ENCODE results near the gene PHF13.

DNA sequence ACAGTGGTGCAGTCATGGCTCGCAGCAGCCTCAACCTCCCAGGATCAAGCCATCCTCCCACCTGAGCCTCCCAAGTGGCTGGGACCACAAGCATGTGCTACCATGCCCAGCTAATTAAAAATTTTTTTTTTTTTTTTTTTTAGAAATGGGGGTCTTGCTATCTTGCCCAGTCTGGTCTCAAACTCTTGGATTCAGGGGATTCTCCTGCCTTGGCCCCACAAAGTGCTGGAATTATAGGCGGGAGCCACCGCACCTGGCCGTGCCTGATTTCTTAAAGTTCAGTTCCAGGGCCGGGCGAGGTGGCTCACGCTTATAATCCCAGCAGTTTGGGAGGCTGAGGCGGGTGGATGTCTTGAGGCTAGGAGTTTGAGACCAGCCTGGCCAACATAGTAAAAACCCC is 17.5 kb downstream of the PHF13 start:
- TF ChIP-seq CTCF (IDR thresholded peaks at IDR 0.05; ENCODE audit: low read depth, low read length, missing input control) = no peak
- TF ChIP-seq EGR1 (IDR thresholded peaks at IDR 0.05; ENCODE audit: low read depth in 2 of 2) = no peak
- no peak for TF ChIP-seq REST (IDR thresholded peaks at IDR 0.05)
- TF ChIP-seq SP1 (IDR thresholded peaks at IDR 0.05) = no peak
- no peak for TF ChIP-seq GABPA (IDR thresholded peaks at IDR 0.05 in 1 of 2, conservative IDR thresholded peaks at IDR 0.05 in 1 of 2)
- no peak for TF ChIP-seq RAD21 (IDR thresholded peaks at IDR 0.05)
- TF ChIP-seq FOXA1 (IDR thresholded peaks at IDR 0.05) = no peak
- no peak for TF ChIP-seq TAF1 (conservative IDR thresholded peaks at IDR 0.05)

Measured in liver (tissue), 3 donors.